ENCODE data around the gene OR4E1. TPM values are rescaled to one million over a fixed set of nuclear protein-coding genes. Genes with fewer than 3 reads are reported as not detected.

Gene OR4E1
- total and polyA plus RNA-seq, 2 donors (not counting 1 experiment from before 2014, with no cell fraction given) = not detected

GRCh38 chr14:21675566-21675965 is 1.9 kb upstream of the OR4E1 start:
- peaks cover 2% of the 10 kb centered on the region for H3K9me3 Mint-ChIP-seq (ENCODE audit: insufficient read depth)
- no peaks in the 10 kb centered on the region for H3K79me2 ChIP-seq (ENCODE audit: control insufficient read depth, insufficient read depth, low read length)
- no peaks in the 10 kb centered on the region for H4K20me1 ChIP-seq (ENCODE audit: control insufficient read depth, insufficient read depth, low read length, poor library complexity, severe bottlenecking)
- WGBS (ENCODE audit: insufficient coverage) = 84% methylated on average over 3 of the region's 4 CpGs
- H3K4me3 Mint-ChIP-seq = no peak overlapping the region
- ChIA-PET CTCF (no interaction called here), POLR2A (no interaction called here)
- DNase-seq (no peak), ATAC-seq (ENCODE audit: low read depth) (no peak)
- TF ChIP-seq EZH2 (IDR thresholded peaks at IDR 0.05; ENCODE audit: borderline replicate concordance, insufficient read depth, low read depth, low read length, poor library complexity, severe bottlenecking) (no peak), CTCF (IDR thresholded peaks at IDR 0.05) (no peak)
- no peaks in the 10 kb centered on the region for H3K4me1 Mint-ChIP-seq
- no peak overlapping the region for H3K4me3 ChIP-seq (ENCODE audit: control extremely low read depth in 1 of 5, extremely low read depth in 1 of 5, insufficient read depth in 1 of 5, low read depth in 2 of 5, low read length in 4 of 5)
- no peak overlapping the region for H3K9ac ChIP-seq (ENCODE audit: low read length)
- peaks cover 0 to 9% (median 9%) of the 10 kb centered on the region in 3 donors for H3K9me3 ChIP-seq (ENCODE audit: control extremely low read depth in 1 of 3, control insufficient read depth in 2 of 3, insufficient read depth in 1 of 3, low read length in 2 of 3)
- peaks cover 0 to 2% (median 0%) of the 10 kb centered on the region in 4 experiments for H3K27me3 ChIP-seq (replicated peaks in 1 of 4; ENCODE audit: control extremely low read depth in 1 of 4, control insufficient read depth in 3 of 4, insufficient read depth in 4 of 4, low read length in 3 of 4)
- H3K36me3 ChIP-seq (replicated peaks in 1 of 2; ENCODE audit: control extremely low read depth in 1 of 2, control insufficient read depth in 1 of 2, extremely low read depth in 1 of 2, insufficient read depth in 2 of 2, low read length in 1 of 2) = no peaks in the 10 kb centered on the region
- H3K4me1 ChIP-seq (ENCODE audit: control insufficient read depth in 2 of 2, insufficient read depth in 2 of 2, low read length in 2 of 2) = no peaks in the 10 kb centered on the region
- no peak overlapping the region for H3K27ac Mint-ChIP-seq
- no peak overlapping the region for H3K4me2 ChIP-seq (replicated peaks; ENCODE audit: low read depth, low read length, poor library complexity, severe bottlenecking)
- no peak overlapping the region for H3K27ac ChIP-seq (ENCODE audit: low read length in 2 of 2)
- H2AFZ ChIP-seq (ENCODE audit: insufficient read depth, low read depth, low read length, poor library complexity, severe bottlenecking) = no peak overlapping the region
- peaks cover 14% of the 10 kb centered on the region for H3K27me3 Mint-ChIP-seq
- intact Hi-C loops (cut with micrococcal nuclease) = no loop called here

- intact Hi-C loops (cut with micrococcal nuclease) = no loop called here
- Histone ChIP-seq H3K9me3 (ENCODE audit: control extremely low read depth in 1 of 3, control insufficient read depth in 2 of 3, insufficient read depth in 1 of 3, low read length in 2 of 3) (peaks cover 0 to 9% (median 9%) of the 10 kb centered on the region in 3 donors), H3K27me3 (replicated peaks in 1 of 4; ENCODE audit: control extremely low read depth in 1 of 4, control insufficient read depth in 3 of 4, insufficient read depth in 4 of 4, low read length in 3 of 4) (peaks cover 0 to 4% (median 2%) of the 10 kb centered on the region in 4 experiments), H3K36me3 (replicated peaks in 1 of 2; ENCODE audit: control extremely low read depth in 1 of 2, control insufficient read depth in 1 of 2, extremely low read depth in 1 of 2, insufficient read depth in 2 of 2, low read length in 1 of 2) (no peaks in the 10 kb centered on the region), H2AFZ (ENCODE audit: insufficient read depth, low read depth, low read length, poor library complexity, severe bottlenecking) (no peak overlapping the region), H3K9ac (ENCODE audit: low read length) (no peak overlapping the region), H3K27ac (ENCODE audit: low read length in 2 of 2) (no peak overlapping the region), H3K79me2 (ENCODE audit: control insufficient read depth, insufficient read depth, low read length) (no peaks in the 10 kb centered on the region), H3K4me3 (ENCODE audit: control extremely low read depth in 1 of 5, extremely low read depth in 1 of 5, insufficient read depth in 1 of 5, low read depth in 2 of 5, low read length in 4 of 5) (no peak overlapping the region), H3K4me2 (replicated peaks; ENCODE audit: low read depth, low read length, poor library complexity, severe bottlenecking) (no peak overlapping the region), H4K20me1 (ENCODE audit: control insufficient read depth, insufficient read depth, low read length, poor library complexity, severe bottlenecking) (no peaks in the 10 kb centered on the region), H3K4me1 (ENCODE audit: control insufficient read depth in 2 of 2, insufficient read depth in 2 of 2, low read length in 2 of 2) (no peaks in the 10 kb centered on the region)
- no peaks in the 10 kb centered on the region for H3K4me1 Mint-ChIP-seq
- ChIA-PET POLR2A (no interaction called here), CTCF (no interaction called here)
- H3K9me3 Mint-ChIP-seq (ENCODE audit: insufficient read depth) = peaks cover 2% of the 10 kb centered on the region
- H3K4me3 Mint-ChIP-seq = no peak overlapping the region
- 83% methylated on average over 1 of the region's 1 CpG for WGBS (ENCODE audit: insufficient coverage)
- no peak overlapping the region for H3K27ac Mint-ChIP-seq
- no peak for ATAC-seq (ENCODE audit: low read depth)
- no peak for DNase-seq
- peaks cover 10% of the 10 kb centered on the region for H3K27me3 Mint-ChIP-seq
- no peak for TF ChIP-seq CTCF (IDR thresholded peaks at IDR 0.05)
- no peak for TF ChIP-seq EZH2 (IDR thresholded peaks at IDR 0.05; ENCODE audit: borderline replicate concordance, insufficient read depth, low read depth, low read length, poor library complexity, severe bottlenecking)
These were observed 1.5 kb downstream of the OR4E1 start for GRCh38 chr14:21672116-21672515.
